Mesendoderm (in vitro differentiated cells): Measurements from ENCODE around the gene DPYSL4.

ENCODE experiments used
- DNase-seq: peaks from one replicate; pipeline ENCODE4 v3.0.0; 2013
- H2AK5ac ChIP-seq: 2 replicates; pipeline ENCODE4 v1.6.1; 2013; ENCODE audit warnings: low read length, inconsistent platforms
- H2BK120ac ChIP-seq: 2 replicates; pipeline ENCODE4 v1.6.1; 2013; ENCODE audit warnings: low read depth, mild to moderate bottlenecking, low read length, moderate library complexity, mixed read lengths
- H2BK15ac ChIP-seq: replicated peaks from 2 replicates; pipeline ENCODE4 v1.6.1; 2013; ENCODE audit warnings: low read depth, mild to moderate bottlenecking, moderate library complexity
- H2BK5ac ChIP-seq: 2 replicates; pipeline ENCODE4 v1.6.1; 2013; ENCODE audit warnings: low read length, inconsistent platforms
- H3K18ac ChIP-seq: 2 replicates; pipeline ENCODE4 v1.6.1; 2013; ENCODE audit warnings: mild to moderate bottlenecking, low read length, mixed read lengths
- H3K23ac ChIP-seq: one replicate; pipeline ENCODE4 v1.6.1; 2013; ENCODE audit warnings: low read length
- H3K27ac ChIP-seq: 2 replicates; pipeline ENCODE4 v1.5.1; 2013; ENCODE audit warnings: low read depth, mild to moderate bottlenecking, inconsistent platforms, low read length, moderate library complexity
- H3K27me3 ChIP-seq: 2 replicates; pipeline ENCODE4 v1.6.1; 2013; ENCODE audit warnings: low read length, control low read depth, mild to moderate bottlenecking, inconsistent platforms; ENCODE audit not compliant: insufficient read depth, poor library complexity
- H3K36me3 ChIP-seq: 2 replicates; pipeline ENCODE4 v1.6.1; 2013; ENCODE audit warnings: low read length, inconsistent platforms; ENCODE audit not compliant: control insufficient read depth, insufficient read depth
- H3K4ac ChIP-seq: one replicate; pipeline ENCODE4 v1.6.1; 2013; ENCODE audit warnings: low read depth, mild to moderate bottlenecking, low read length, moderate library complexity
- H3K4me1 ChIP-seq: 2 replicates; pipeline ENCODE4 v1.6.1; 2013; ENCODE audit warnings: low read depth, low read length, inconsistent platforms; ENCODE audit not compliant: control insufficient read depth
- H3K4me2 ChIP-seq: 2 replicates; pipeline ENCODE4 v1.6.1; 2013; ENCODE audit warnings: low read length
- H3K4me3 ChIP-seq: 2 replicates; pipeline ENCODE4 v1.5.1; 2013; ENCODE audit warnings: mild to moderate bottlenecking, low read length
- H3K56ac ChIP-seq: one replicate; pipeline ENCODE4 v1.6.1; 2013; ENCODE audit warnings: low read length
- H3K79me1 ChIP-seq: 2 replicates; pipeline ENCODE4 v1.6.1; 2013; ENCODE audit warnings: low read length, inconsistent platforms
- H3K79me2 ChIP-seq: 2 replicates; pipeline ENCODE4 v1.6.1; 2013; ENCODE audit warnings: mild to moderate bottlenecking, low read length; ENCODE audit not compliant: control insufficient read depth, insufficient read depth
- H3K9ac ChIP-seq: 2 replicates; pipeline ENCODE4 v1.6.1; 2013; ENCODE audit warnings: low read length, inconsistent platforms
- H4K5ac ChIP-seq: one replicate; pipeline ENCODE4 v1.6.1; 2013; ENCODE audit warnings: low read length
- H4K8ac ChIP-seq: one replicate; pipeline ENCODE4 v1.6.1; 2013; ENCODE audit warnings: low read depth, mild to moderate bottlenecking, control low read depth, low read length, moderate library complexity
- WGBS: extraction: QIAGEN DNeasy Blood & Tissue Kit; methylation state at CpG from one replicate; pipeline ENCODE4 v1.1.7; 2013; ENCODE audit warnings: low lambda C conversion rate, missing lambda C conversion rate; ENCODE audit not compliant: insufficient coverage; ENCODE audit errors: extremely low coverage; 5-methylcytosine and 5-hydroxymethylcytosine counted together

DPYSL4 gene

GRCh38 chr10:132185601-132186487 is 904 bp upstream of the DPYSL4 start:
- DNase-seq, result peak; percentile 41
- Histone ChIP-seq H3K36me3 (no peaks in the 10 kb centered on the region), H3K27me3 (peaks cover 28% of the 10 kb centered on the region), H3K4me3 (no peak overlapping the region), H3K4me1 (no peaks in the 10 kb centered on the region), H3K23ac (no peak overlapping the region), H2BK15ac (no peak overlapping the region), H3K4me2 (no peak overlapping the region), H4K8ac (no peak overlapping the region), H3K27ac (no peak overlapping the region), H3K4ac (no peak overlapping the region), H2BK5ac (no peak overlapping the region), H3K9ac (no peak overlapping the region), H3K56ac (no peak overlapping the region), H3K79me2 (no peaks in the 10 kb centered on the region), H3K79me1 (no peaks in the 10 kb centered on the region), H3K18ac (no peak overlapping the region), H2BK120ac (no peak overlapping the region), H2AK5ac (no peak overlapping the region), H4K5ac (no peak overlapping the region)
- no CpG with 5 or more reads among the region's 99 CpGs for WGBS

- Histone ChIP-seq H2AK5ac (no peak overlapping the region), H3K4me3 (no peak overlapping the region), H3K9ac (peak overlapping the region; percentile 48), H3K4me1 (no peaks in the 10 kb centered on the region), H3K27ac (no peak overlapping the region), H3K79me2 (no peaks in the 10 kb centered on the region), H3K23ac (no peak overlapping the region), H3K18ac (no peak overlapping the region), H2BK15ac (no peak overlapping the region), H3K56ac (no peak overlapping the region), H3K4me2 (peak overlapping the region; percentile 50), H4K5ac (no peak overlapping the region), H2BK5ac (no peak overlapping the region), H3K27me3 (peaks cover 28% of the 10 kb centered on the region), H4K8ac (no peak overlapping the region), H2BK120ac (no peak overlapping the region), H3K36me3 (no peaks in the 10 kb centered on the region), H3K4ac (no peak overlapping the region), H3K79me1 (no peaks in the 10 kb centered on the region)
- no CpG with 5 or more reads among the region's 58 CpGs for WGBS
- DNase-seq, result no peak
Observed at GRCh38 chr10:132187430-132188138, 836 bp downstream of the DPYSL4 start.

- no CpG with 5 or more reads among the region's 13 CpGs for WGBS
- peaks cover 28% of the 10 kb centered on the region for H3K27me3 ChIP-seq
Observed at GRCh38 chr10:132188331-132188730, 1.6 kb downstream of the DPYSL4 start.

GRCh38 chr10:132189016-132189415 is 2.3 kb downstream of the DPYSL4 start:
- H2BK15ac ChIP-seq, result no peak overlapping the region
- H3K27ac ChIP-seq, result no peak overlapping the region
- no peak overlapping the region for H2BK5ac ChIP-seq
- H3K79me1 ChIP-seq, result no peaks in the 10 kb centered on the region
- H3K56ac ChIP-seq, result no peak overlapping the region
- H3K18ac ChIP-seq, result no peak overlapping the region
- H3K27me3 ChIP-seq, result peaks cover 28% of the 10 kb centered on the region
- H4K5ac ChIP-seq, result no peak overlapping the region
- no peak overlapping the region for H3K9ac ChIP-seq
- H3K4me2 ChIP-seq, result no peak overlapping the region
- no peak overlapping the region for H3K4ac ChIP-seq
- H3K79me2 ChIP-seq, result no peaks in the 10 kb centered on the region
- no peaks in the 10 kb centered on the region for H3K4me1 ChIP-seq
- H3K23ac ChIP-seq, result no peak overlapping the region
- no peak overlapping the region for H2AK5ac ChIP-seq
- no peaks in the 10 kb centered on the region for H3K36me3 ChIP-seq
- no CpG with 5 or more reads among the region's 16 CpGs for WGBS
- no peak overlapping the region for H4K8ac ChIP-seq
- H2BK120ac ChIP-seq, result no peak overlapping the region
- no peak overlapping the region for H3K4me3 ChIP-seq
- no peak for DNase-seq

More at GRCh38 chr10:132188331-132188730, 1.6 kb downstream of the DPYSL4 start:
- Histone ChIP-seq H4K8ac (no peak overlapping the region), H3K36me3 (no peaks in the 10 kb centered on the region), H3K4me3 (no peak overlapping the region), H3K4ac (no peak overlapping the region), H2BK120ac (no peak overlapping the region), H3K56ac (no peak overlapping the region), H2BK15ac (no peak overlapping the region), H2BK5ac (no peak overlapping the region), H3K23ac (no peak overlapping the region), H3K27ac (no peak overlapping the region), H3K79me1 (no peaks in the 10 kb centered on the region), H2AK5ac (no peak overlapping the region), H3K4me2 (no peak overlapping the region), H4K5ac (no peak overlapping the region), H3K79me2 (no peaks in the 10 kb centered on the region), H3K9ac (no peak overlapping the region), H3K4me1 (no peaks in the 10 kb centered on the region), H3K18ac (no peak overlapping the region)
- no peak for DNase-seq

GRCh38 chr10:132189810-132190422 is 3.2 kb downstream of the DPYSL4 start:
- Histone ChIP-seq H2BK5ac (no peak overlapping the region), H3K9ac (no peak overlapping the region), H4K8ac (no peak overlapping the region), H3K27me3 (peaks cover 24% of the 10 kb centered on the region), H2BK15ac (no peak overlapping the region), H3K23ac (no peak overlapping the region), H3K4me1 (no peaks in the 10 kb centered on the region), H3K36me3 (no peaks in the 10 kb centered on the region), H3K79me2 (no peaks in the 10 kb centered on the region), H3K4me3 (no peak overlapping the region), H3K56ac (no peak overlapping the region), H2BK120ac (no peak overlapping the region), H3K4me2 (no peak overlapping the region), H3K18ac (no peak overlapping the region), H2AK5ac (no peak overlapping the region), H3K27ac (no peak overlapping the region), H3K79me1 (no peaks in the 10 kb centered on the region), H3K4ac (no peak overlapping the region), H4K5ac (no peak overlapping the region)
- WGBS, result no CpG with 5 or more reads among the region's 17 CpGs
- no peak for DNase-seq
